ENCODE measurements around the gene DHRS3. TPM values are rescaled to one million over a fixed set of nuclear protein-coding genes. Genes with fewer than 3 reads are reported as not detected.

DHRS3 gene
- total and polyA plus RNA-seq, 2 experiments from 2014 or later = 12.5 to 15.3 TPM

GRCh38 chr1:12562955-12563576 lies 54.9 kb downstream of the DHRS3 start:
- no peak for TF ChIP-seq CTCF (IDR thresholded peaks at IDR 0.05; ENCODE audit: low read depth, low read length)
- DNase-seq (ENCODE audit: low read depth in 1 of 2, low spot score in 1 of 2) = no peak
- Histone ChIP-seq H3K9me3 (ENCODE audit: low read depth) (no peaks in the 10 kb centered on the region), H3K36me3 (no peaks in the 10 kb centered on the region), H3K4me3 (no peak overlapping the region), H3K27me3 (no peaks in the 10 kb centered on the region), H3K27ac (no peak overlapping the region), H3K4me1 (ENCODE audit: low read depth) (no peaks in the 10 kb centered on the region)

- Histone ChIP-seq H3K27ac (no peak overlapping the region), H3K27me3 (no peaks in the 10 kb centered on the region), H3K4me3 (no peak overlapping the region), H3K9me3 (ENCODE audit: low read depth) (no peaks in the 10 kb centered on the region), H3K36me3 (no peaks in the 10 kb centered on the region), H3K4me1 (ENCODE audit: low read depth) (no peaks in the 10 kb centered on the region)
- TF ChIP-seq CTCF (IDR thresholded peaks at IDR 0.05; ENCODE audit: low read depth, low read length) = no peak
- no peak for DNase-seq (ENCODE audit: low read depth in 1 of 2, low spot score in 1 of 2)
Measured at GRCh38 chr1:12561121-12561520, 56.9 kb downstream of the DHRS3 start.

- Histone ChIP-seq H3K36me3 (no peaks in the 10 kb centered on the region), H3K4me1 (ENCODE audit: low read depth) (peaks cover 11% of the 10 kb centered on the region), H3K27me3 (no peaks in the 10 kb centered on the region), H3K27ac (peak overlapping the region; percentile 67), H3K4me3 (no peak overlapping the region), H3K9me3 (ENCODE audit: low read depth) (no peaks in the 10 kb centered on the region)
- no peak for TF ChIP-seq CTCF (IDR thresholded peaks at IDR 0.05; ENCODE audit: low read depth, low read length)
- peak in 1 of 2 donors; percentile 39 for DNase-seq (ENCODE audit: low read depth in 1 of 2, low spot score in 1 of 2)
Measured at GRCh38 chr1:12556957-12557935, 60.8 kb downstream of the DHRS3 start.

- H3K9me3 ChIP-seq (ENCODE audit: low read depth) = no peaks in the 10 kb centered on the region
- H3K27me3 ChIP-seq = no peaks in the 10 kb centered on the region
- H3K27ac ChIP-seq = peak overlapping the region; percentile 67
- peak; percentile 38 to 95 for DNase-seq (ENCODE audit: low read depth in 1 of 2, low spot score in 1 of 2)
- no peak overlapping the region for H3K4me3 ChIP-seq
- no peak for TF ChIP-seq CTCF (IDR thresholded peaks at IDR 0.05; ENCODE audit: low read depth, low read length)
- no peaks in the 10 kb centered on the region for H3K36me3 ChIP-seq
- H3K4me1 ChIP-seq (ENCODE audit: low read depth) = peaks cover 11% of the 10 kb centered on the region
Measured at GRCh38 chr1:12556368-12556930, 61.6 kb downstream of the DHRS3 start.

GRCh38 chr1:12555411-12556367 lies 62.3 kb downstream of the DHRS3 start:
- no peak for DNase-seq (ENCODE audit: low read depth in 1 of 2, low spot score in 1 of 2)
- H3K4me1 ChIP-seq (ENCODE audit: low read depth) = peaks cover 11% of the 10 kb centered on the region
- H3K4me3 ChIP-seq = no peak overlapping the region
- no peaks in the 10 kb centered on the region for H3K27me3 ChIP-seq
- no peak for TF ChIP-seq CTCF (IDR thresholded peaks at IDR 0.05; ENCODE audit: low read depth, low read length)
- H3K36me3 ChIP-seq = no peaks in the 10 kb centered on the region
- no peak overlapping the region for H3K27ac ChIP-seq
- H3K9me3 ChIP-seq (ENCODE audit: low read depth) = no peaks in the 10 kb centered on the region
